Hepatocyte (in vitro differentiated cells): ENCODE measurements around the gene GDF11. TPM values are rescaled to one million over a fixed set of nuclear protein-coding genes. Genes with fewer than 3 reads are reported as not detected.

Experiments used
- DNase-seq: peaks from one replicate; pipeline ENCODE4 v3.0.0-alpha.2; 2016; ENCODE audit warnings: low spot score
- H2AFZ ChIP-seq: fragments of 200-600 bp; sonication (generic); 2 replicates; pipeline ENCODE4 v1.6.0; 2016; ENCODE audit warnings: antibody characterized with exemption, mild to moderate bottlenecking
- H3K27ac ChIP-seq: fragments of 200-600 bp; sonication (generic); 2 replicates; pipeline ENCODE4 v1.5.1; 2016; ENCODE audit warnings: mild to moderate bottlenecking
- H3K27me3 ChIP-seq: fragments of 200-600 bp; sonication (generic); 2 replicates; pipeline ENCODE4 v1.6.1; 2016
- H3K36me3 ChIP-seq: fragments of 200-600 bp; sonication (generic); replicated peaks from 2 replicates; pipeline ENCODE4 v1.5.1; 2016; ENCODE audit warnings: low read depth; ENCODE audit not compliant: insufficient read depth
- H3K4me1 ChIP-seq: fragments of 200-600 bp; sonication (generic); 2 replicates; pipeline ENCODE4 v1.5.1; 2016; ENCODE audit warnings: mild to moderate bottlenecking, moderate library complexity; ENCODE audit not compliant: insufficient read depth
- H3K4me2 ChIP-seq: fragments of 200-600 bp; sonication (generic); 2 replicates; pipeline ENCODE4 v1.6.0; 2016
- H3K4me3 ChIP-seq: fragments of 200-600 bp; sonication (generic); 2 replicates; pipeline ENCODE4 v1.5.1; 2016; ENCODE audit warnings: mild to moderate bottlenecking
- H3K79me2 ChIP-seq: fragments of 200-600 bp; sonication (generic); 2 replicates; pipeline ENCODE4 v1.6.0; 2017; ENCODE audit warnings: mild to moderate bottlenecking
- H3K9me2 ChIP-seq: fragments of 200-600 bp; sonication (generic); replicated peaks from 2 replicates; pipeline ENCODE4 v1.6.0; 2017; ENCODE audit warnings: mild to moderate bottlenecking; ENCODE audit not compliant: insufficient read depth
- H3K9me3 ChIP-seq: fragments of 200-600 bp; sonication (generic); 2 replicates; pipeline ENCODE4 v1.5.1; 2016; ENCODE audit warnings: low read depth, mild to moderate bottlenecking
- H4K20me1 ChIP-seq: fragments of 200-600 bp; sonication (generic); 2 replicates; pipeline ENCODE4 v1.6.0; 2016; ENCODE audit warnings: mild to moderate bottlenecking; ENCODE audit not compliant: insufficient read depth, poor library complexity, severe bottlenecking
- CTCF ChIP-seq: fragments of 200-600 bp; sonication (generic); IDR thresholded peaks from 2 replicates; pipeline ENCODE4 v1.5.1; 2016; ENCODE audit warnings: antibody characterized with exemption, mild to moderate bottlenecking; ENCODE audit not compliant: poor library complexity
- EZH2 ChIP-seq: fragments of 200-600 bp; sonication (generic); IDR thresholded peaks from 2 replicates; pipeline ENCODE4 v1.6.1; 2016; ENCODE audit warnings: antibody characterized with exemption, mild to moderate bottlenecking, borderline replicate concordance
- EZH2phosphoT487 ChIP-seq: fragments of 200-600 bp; sonication (generic); IDR thresholded peaks from one replicate; pipeline ENCODE4 v1.6.1; 2018; ENCODE audit warnings: antibody characterized with exemption, mild to moderate bottlenecking, low read depth, moderate library complexity; ENCODE audit not compliant: unreplicated experiment, severe bottlenecking
- WGBS: methylation state at CpG from one replicate; pipeline ENCODE4 v1.1.6; 2016; ENCODE audit warnings: low lambda C conversion rate; ENCODE audit errors: missing lambda C conversion rate; 5-methylcytosine and 5-hydroxymethylcytosine counted together
- polyA plus RNA-seq: library from polyadenylated mRNA; unstranded; fragments of >200 nt; fragmentation: Nextera tagmentation; extraction: Ambion mirVana; gene quantifications from 2 replicates; pipeline ENCODE4 v1.2.1, GENCODE V29; 2016
- total RNA-seq: library from RNA; depleted of rRNA; stranded (reverse); fragments of >200 nt; gene quantifications from 2 replicates; pipeline ENCODE4 v1.2.3, GENCODE V29; 2014

Gene GDF11
- total and polyA plus RNA-seq, 2 experiments from 2014 or later: 4.1 to 7.9 TPM

DNA sequence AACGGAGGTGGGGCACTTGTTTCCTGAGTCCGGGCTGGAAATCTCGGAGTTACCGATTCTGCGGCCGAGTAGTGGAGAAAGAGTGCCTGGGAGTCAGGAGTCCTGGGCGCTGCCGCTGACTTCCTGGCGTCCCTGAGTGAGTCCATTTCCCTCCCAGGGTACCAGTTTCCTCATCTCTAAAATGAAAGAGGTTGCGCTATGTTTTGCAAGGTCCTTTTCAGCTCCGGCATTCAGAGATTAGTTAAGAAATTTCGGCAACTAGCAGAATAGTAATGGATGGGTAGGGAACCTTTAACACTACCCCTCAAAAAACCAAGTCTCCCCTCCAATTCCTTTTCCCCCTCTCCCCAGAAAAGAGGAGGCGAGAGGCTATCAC, 26.4 kb upstream of the GDF11 start:
- no peak for DNase-seq
- TF ChIP-seq CTCF (no peak), EZH2 (no peak), EZH2phosphoT487 (no peak)
- Histone ChIP-seq H3K36me3 (no peaks in the 10 kb centered on the region), H3K4me2 (peak overlapping the region; percentile 90), H3K9me2 (no peaks in the 10 kb centered on the region), H3K79me2 (peaks cover 28% of the 10 kb centered on the region), H4K20me1 (no peaks in the 10 kb centered on the region), H3K27me3 (no peaks in the 10 kb centered on the region), H2AFZ (peak overlapping the region; percentile 95), H3K9me3 (no peaks in the 10 kb centered on the region), H3K4me3 (peak overlapping the region; percentile 76), H3K4me1 (peaks cover 25% of the 10 kb centered on the region), H3K27ac (peak overlapping the region; percentile 96)
- WGBS: 6% methylated on average over 12 of the region's 13 CpGs

DNA sequence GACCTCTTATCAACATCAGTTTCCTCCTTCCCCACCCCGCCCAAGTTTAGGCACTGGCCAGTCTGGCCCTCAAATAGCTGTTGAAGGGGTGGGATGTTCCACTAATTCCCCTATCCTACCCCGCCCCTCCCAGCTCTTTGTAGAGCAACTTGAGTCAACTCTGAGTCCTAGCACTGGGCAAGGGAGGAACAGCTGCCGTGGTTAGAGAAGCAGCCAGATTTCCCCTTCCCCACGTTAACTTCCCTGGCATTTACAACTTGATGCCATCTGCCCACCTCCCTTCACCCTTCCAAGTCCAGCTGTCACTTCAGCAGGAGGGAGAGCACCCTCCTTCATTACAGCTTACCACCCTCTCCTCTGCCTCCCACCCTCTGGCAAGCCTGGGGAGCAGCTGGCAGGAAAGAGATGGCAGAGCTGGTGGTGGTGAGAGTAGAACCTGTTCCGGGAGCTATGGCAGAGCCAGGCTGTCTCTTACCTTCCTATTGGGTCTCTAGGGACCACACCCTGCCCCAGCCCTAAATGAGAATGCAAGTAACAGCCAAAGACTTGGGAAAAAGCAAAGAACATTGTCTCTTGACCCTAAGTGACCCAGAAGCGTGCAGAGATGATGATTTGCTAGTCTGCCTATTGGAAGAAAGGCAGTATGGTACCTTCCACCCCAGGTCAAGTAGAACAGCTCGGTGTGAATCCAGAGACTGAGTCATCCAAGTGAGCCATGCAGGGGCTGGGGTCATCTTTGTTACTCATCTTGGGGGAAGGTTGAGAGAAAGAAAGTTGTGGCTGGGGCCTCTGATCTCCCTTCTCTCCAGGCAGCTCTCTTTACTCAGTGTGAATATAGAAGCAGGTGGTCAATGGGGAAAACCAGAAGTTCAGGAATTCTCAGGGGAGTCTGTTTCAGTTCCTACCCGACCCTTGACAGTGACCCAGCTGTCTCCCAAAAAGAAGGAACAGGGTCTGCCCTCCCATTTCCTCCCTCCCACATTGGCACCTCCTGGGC, 25.6 kb upstream of the GDF11 start:
- H3K9me3 ChIP-seq: no peaks in the 10 kb centered on the region
- no peaks in the 10 kb centered on the region for H3K27me3 ChIP-seq
- no peak for TF ChIP-seq EZH2phosphoT487
- no peak for TF ChIP-seq EZH2
- no peak for TF ChIP-seq CTCF
- peaks cover 29% of the 10 kb centered on the region for H3K4me1 ChIP-seq
- DNase-seq: peak; percentile 4
- H3K79me2 ChIP-seq: peaks cover 34% of the 10 kb centered on the region
- H3K4me2 ChIP-seq: peak overlapping the region; percentile 90
- H2AFZ ChIP-seq: no peak overlapping the region
- peak overlapping the region; percentile 76 for H3K4me3 ChIP-seq
- H3K27ac ChIP-seq: no peak overlapping the region
- no peaks in the 10 kb centered on the region for H4K20me1 ChIP-seq
- no peaks in the 10 kb centered on the region for H3K9me2 ChIP-seq
- 57% methylated on average over 8 of the region's 8 CpGs for WGBS
- H3K36me3 ChIP-seq: no peaks in the 10 kb centered on the region

DNA sequence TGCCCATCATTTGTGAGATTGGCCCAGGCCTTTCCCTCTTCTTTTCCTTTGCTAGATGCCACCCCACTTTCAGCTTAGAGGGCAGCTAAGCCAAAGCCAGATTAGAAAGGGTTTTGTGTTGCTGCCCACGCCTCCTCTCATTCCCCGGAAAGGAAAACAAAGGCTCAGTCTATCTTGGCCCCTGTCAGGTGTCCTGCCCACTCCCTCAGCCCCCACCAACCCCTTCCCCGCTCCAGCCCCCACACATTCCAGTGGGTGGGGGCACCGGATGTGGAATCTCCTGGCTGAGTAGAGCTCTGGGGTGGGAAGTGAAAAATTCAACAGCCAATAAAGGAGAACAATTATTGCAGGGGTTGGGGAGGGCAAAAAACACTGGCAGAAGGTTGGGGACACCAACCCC, 24.9 kb upstream of the GDF11 start:
- H3K27me3 ChIP-seq: no peaks in the 10 kb centered on the region
- TF ChIP-seq EZH2: no peak
- TF ChIP-seq EZH2phosphoT487: no peak
- TF ChIP-seq CTCF: no peak
- peak overlapping the region; percentile 39 for H3K4me2 ChIP-seq
- H3K4me3 ChIP-seq: no peak overlapping the region
- no peaks in the 10 kb centered on the region for H3K36me3 ChIP-seq
- H2AFZ ChIP-seq: no peak overlapping the region
- DNase-seq: no peak
- H3K9me2 ChIP-seq: no peaks in the 10 kb centered on the region
- no peaks in the 10 kb centered on the region for H4K20me1 ChIP-seq
- H3K79me2 ChIP-seq: peaks cover 38% of the 10 kb centered on the region
- H3K9me3 ChIP-seq: no peaks in the 10 kb centered on the region
- no peak overlapping the region for H3K27ac ChIP-seq
- 38% methylated on average over 4 of the region's 4 CpGs for WGBS
- peaks cover 30% of the 10 kb centered on the region for H3K4me1 ChIP-seq
